GM21619 (cell line): ENCODE measurements around the gene GTF2IRD1.
"Not testable (repeated sequence)": the region's sequence is repeated elsewhere in the genome, so short reads cannot be mapped to it uniquely, and the experiment has no call there.

Experiments
- ATAC-seq: cut with Tn5 transposase; IDR thresholded peaks from one replicate; pipeline ENCODE4 v1.9.1; 2021; ENCODE audit not compliant: unreplicated experiment

GTF2IRD1 gene

DNA sequence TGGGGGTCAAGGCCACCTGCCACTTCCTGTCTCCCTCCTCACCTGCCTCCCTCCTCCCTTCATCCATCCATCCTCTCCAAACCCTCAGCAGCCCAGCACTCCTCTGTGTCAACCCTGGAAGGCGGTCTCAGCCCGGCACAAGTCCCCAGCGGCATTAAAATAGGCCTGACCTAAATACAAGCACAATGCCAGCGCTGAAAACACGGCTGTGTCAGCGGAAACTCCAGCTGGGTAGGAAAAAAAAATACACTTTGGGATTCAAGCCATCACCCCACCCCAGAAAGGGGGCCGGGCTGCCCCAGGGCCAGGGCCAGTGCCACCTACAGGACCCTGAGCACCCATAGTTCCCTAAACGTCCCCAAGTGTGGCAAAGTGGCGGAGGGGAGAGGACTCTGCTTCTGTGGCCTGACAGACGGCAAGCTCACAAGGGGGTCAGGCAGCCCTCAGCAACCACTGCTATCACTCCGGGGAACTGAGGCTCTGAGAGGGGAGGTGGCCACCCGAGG lies 22.7 kb upstream of the GTF2IRD1 start:
- ATAC-seq: no peak

DNA sequence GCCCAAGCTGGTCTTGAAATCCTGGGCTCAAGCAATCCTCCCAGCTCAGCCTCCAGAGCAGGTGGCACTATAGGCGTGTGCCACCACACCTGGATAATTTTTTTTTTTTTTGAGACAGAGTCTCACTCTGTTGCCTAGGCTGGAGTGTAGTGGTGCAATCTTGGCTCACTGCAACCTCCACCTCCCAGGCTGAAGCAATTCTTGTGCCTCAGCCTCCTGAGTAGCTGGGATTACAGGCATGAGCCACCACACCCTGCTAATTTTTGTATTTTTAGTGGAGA lies 16.5 kb upstream of the GTF2IRD1 start:
- ATAC-seq: not testable (repeated sequence)

DNA sequence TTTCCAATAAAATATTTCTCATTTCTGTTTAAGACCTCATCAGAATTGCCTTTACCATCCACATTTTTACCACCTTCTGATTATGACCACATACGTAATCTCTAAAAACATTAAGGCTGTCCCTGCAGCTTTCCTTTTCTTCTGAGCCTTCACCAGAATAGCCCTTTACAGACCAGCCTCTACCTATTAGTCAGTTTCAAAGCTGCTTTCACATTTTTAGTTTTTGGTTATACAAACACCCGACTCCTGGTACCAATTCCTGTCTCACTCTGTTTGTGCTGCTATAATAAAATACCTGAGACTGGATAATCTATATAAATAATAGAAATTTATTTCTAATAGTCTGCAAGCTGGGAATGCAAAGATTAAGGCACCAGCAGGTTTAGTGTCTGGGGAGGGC lies 15.4 kb upstream of the GTF2IRD1 start:
- no peak for ATAC-seq

DNA sequence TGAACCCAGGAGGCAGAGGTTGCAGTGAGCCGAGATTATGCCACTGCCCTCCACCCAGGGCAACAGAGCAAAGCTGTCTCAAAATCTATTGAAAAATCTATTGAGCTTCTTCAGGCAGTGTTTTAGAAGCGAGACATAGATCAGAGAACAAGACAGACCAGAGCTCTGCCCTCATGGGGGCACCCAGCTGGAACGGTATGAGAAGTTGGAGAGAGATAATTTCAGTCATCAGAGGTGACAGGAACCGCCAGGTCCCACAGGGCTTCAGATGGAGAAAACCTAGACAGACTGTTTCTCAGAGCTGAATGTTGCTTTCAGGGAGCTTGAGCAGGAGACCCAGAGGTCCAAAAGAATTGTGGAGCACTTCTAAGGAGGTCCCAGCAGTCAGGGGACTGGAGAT lies 14.2 kb upstream of the GTF2IRD1 start:
- ATAC-seq: no peak

DNA sequence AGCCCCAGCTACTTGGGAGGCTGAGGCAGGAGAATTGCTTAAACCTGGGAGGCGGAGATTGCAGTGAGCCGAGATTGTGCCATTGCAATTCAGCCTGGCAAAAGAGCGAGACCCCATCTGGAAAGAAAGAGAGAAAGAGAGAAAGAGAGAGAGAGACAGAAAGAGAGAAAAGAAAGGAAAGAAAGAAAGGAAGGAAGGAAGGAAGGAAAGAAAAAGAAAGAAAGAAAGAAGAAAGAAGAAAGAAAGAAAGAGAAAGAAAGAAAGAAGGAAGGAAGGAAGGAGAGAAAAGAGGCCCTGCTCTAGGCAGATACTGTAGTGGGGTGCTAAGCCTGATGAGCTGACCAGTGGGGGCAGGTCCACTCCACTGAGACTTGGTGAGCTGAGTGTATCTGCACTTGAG lies 13.6 kb upstream of the GTF2IRD1 start:
- ATAC-seq: not testable (repeated sequence)

DNA sequence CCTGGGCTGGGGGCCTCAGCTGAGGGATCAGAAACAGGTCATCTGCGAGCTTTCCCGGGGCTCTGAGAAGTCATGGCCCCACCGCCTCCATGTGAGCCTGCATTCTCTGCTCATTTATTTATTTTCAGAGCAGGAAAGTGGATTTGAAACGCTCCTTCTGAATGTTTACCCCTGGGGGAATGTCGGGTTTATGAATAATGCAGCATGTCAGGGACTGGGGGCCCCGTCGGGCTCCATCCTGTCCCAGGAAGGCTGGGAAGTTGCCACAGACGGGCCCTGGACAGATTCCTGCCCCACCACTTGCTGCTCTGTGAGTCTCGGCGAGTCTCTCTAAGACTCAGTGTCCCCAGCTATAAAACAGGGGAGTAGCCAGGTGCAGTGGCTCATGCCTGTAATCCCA lies 11.9 kb upstream of the GTF2IRD1 start:
- ATAC-seq: no peak

DNA sequence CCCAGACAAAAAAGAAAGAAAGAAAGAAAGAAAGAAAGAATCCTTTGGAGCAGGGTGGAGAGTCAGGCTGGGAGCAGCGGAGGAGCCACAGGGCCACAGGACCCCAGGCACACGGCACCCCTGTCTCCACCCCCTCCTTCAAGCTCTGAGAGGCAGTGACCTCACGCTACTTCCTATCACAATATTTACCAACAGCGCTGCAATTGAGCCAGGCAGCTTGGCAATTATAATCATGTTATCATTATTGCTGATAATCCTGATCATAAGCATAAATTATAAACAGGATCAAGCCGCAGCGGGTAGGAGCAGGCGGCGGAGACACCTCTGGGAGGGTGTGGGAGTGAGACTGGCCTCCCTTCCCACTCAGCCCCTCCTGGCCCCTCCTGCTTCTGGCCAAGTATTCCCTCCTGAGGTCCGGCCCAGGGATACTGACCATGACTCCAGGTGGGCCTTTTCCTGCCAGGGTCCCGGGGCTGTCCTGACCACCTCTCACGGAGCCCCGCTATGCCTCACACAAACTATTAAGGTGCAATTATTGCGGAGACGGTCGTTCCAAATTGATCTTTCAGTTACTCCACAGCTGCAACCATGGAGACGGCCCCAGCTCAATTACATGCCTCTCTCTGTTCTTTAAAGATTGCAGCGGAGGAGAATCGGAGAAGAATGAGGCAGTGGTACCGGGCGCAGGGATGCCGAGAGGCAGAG lies 10.0 kb upstream of the GTF2IRD1 start:
- ATAC-seq: no peak

DNA sequence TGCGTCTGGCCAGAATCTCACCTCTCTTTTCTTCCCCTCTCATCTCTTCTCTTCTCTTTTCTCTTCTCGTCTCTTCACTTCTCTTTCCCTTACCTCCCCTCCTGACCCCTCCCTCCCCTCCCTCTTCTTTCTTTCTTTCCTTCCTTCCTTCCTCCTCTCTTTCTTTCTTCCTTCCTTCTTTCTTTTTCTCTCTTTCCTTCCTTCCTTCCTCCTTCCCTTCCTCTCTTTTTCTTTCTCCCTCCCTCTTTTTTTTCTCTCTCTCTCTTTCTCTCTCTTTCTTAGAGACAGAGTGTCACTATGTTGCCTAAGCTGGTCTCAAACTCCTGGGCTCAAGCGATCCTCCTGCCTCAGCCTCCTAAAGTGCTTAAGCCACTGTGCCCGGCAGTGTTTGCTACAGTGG lies 4.6 kb upstream of the GTF2IRD1 start:
- no peak for ATAC-seq

DNA sequence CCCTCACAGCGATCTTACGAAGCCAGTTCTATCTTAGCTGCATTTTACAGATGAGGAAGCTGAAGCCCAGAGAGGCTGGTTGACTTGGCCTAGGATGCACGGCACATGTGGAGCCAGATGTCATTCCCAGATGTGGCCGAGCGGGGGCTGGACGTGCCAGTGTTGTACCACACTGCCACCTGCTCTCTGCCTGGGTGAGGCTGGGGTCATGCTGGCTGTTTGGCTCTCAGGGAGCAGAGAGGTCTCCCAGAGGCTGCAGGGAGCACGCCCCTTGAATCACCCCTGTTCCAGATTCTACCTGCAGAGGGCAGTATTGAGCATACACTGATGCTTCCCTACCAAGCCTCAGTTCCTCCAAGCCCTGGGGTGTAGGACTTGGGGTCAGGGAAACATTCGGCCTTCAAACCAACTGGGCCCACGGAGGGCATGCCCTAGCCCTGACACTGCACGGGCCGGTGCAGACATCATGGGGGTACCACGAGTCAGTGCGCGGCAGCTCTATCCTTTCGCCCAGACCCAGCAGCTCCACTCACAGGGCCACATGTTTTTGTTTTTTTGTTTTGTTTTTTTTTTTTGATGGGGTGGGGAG lies 3.8 kb upstream of the GTF2IRD1 start:
- no peak for ATAC-seq

DNA sequence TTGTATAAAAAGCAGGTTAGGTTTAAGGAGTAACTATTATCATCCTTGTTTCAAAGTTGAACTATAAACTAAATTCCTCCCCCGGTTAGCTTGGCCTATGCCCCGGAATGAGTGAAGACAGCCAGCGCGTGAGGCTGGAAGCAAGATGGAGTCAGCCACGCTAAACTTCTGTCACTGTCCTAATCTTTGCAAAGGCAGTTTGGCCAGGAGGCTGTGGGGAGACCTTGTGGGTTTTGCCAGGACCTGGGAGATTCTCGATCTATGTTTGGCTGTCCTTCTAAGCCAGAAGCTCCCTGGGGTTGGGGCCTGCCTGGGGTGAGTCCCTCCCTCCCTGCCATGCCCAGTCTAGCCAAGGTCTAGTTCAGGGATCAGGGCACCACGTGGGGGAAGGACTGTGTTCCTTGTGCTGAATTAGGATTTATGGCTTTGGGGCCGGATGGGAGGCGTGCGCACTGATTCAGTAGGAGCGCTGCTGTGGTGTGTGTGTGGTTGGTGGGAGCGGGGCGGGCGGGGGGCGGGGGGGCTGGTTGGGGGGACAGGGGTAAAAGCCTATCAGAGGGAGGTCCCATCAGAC lies 871 bp upstream of the GTF2IRD1 start:
- no peak for ATAC-seq

DNA sequence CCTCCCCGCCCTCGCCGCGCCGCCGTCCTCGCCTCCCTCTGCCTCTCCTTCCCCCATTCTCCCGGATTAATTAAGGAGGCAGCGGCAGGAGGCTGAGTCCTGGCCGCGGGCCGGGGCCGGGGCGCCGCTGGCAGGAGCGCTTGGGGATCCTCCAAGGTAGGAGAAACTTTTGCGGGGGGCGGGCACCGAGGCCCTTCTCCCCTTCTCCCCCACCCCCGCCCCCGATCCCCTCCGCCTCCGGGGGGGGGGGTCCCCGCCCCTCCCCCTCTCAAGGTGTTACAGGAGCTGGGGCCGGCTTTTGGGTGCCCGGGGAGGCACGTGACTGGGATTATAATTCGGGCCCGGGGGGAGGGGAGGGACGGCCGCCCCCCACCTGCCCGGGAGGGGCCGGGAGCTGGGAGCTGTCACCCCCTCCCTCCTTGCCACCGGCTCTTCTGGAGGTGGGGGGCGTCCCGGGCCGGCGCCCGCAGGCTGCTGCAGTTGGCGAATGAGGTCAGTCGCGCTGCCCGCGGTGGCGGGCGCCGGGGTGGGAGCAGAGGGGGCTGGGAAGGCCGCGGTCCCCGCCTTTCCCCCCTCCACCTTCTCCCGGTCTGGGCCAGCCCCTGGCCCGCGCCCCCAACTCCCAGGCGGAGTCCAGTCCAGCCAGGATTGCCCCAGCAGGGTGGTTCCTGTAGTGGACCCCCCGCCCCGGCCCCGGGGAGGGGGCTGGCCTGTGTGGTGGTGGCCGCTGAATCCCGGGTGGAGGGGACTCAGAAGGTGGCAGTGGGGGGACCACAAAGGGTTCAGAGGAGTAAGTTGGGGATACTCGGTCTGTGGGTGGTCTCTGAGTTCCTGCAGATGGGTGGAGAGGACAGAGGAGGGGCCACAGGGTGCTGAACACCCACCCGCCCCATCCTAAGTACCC lies 567 bp downstream of the GTF2IRD1 start:
- no peak for ATAC-seq

DNA sequence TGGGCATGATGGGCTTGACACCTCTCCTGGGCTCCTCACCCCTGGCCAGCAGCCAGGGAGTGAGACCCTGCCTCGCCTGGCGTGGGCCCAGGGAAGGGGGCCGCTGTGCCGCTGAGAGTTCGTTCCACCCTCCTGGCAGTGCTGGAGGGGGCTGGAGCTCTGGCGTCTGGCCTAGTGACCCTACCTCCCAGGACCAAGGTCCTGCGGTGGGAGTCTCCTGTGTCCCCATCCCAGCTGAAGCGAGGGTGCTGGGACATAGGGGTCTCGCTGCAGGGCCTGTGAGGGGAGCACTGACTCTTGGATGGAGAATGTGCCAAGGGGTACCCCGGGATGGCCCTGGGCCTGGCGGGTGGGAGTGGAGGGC lies 1.2 kb downstream of the GTF2IRD1 start:
- no peak for ATAC-seq

DNA sequence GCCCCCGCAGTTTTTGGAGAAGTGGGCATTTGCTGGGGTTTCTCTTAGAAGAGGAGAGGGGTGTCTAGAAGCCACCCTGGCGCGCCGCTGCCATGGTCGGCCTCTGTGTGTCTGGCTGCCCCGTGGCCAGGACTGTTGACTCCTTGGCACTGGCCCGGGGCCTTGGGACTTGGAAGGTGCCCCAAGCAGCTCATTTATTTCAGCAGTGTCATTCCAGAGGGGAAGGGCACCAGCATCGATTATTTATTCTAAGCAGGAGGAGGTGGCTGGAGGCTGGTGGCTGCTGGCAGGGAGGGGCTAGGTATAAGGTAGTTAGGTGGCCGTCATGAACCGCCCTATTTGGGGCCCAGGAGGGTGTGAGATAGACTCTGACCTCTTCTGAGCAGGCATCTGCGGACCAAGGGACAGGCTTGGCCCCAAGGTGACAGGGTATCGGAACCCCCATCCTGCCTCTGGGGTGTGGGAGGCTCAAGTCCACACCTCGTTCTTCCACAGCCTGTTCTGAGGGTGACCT lies 1.6 kb downstream of the GTF2IRD1 start:
- no peak for ATAC-seq

DNA sequence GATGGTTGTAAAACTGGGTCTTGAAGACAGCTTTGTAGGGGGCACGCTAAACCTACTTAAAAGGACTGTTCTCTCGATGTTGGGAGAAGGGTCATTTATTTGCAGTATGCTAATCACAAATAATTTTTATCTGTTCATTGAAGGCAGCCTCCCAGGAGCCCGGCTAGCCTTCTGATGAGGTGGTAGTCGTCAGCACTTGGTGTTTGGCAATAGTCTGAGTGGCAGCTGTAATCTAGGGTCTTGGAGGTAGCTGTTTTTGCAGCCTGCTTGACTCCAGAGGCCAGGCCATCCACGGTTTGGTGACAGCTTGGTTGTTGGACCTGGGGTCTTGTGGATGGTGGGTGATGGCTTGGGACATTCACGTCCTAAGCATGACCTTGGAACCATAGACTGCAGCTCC lies 2.2 kb downstream of the GTF2IRD1 start:
- ATAC-seq: no peak

DNA sequence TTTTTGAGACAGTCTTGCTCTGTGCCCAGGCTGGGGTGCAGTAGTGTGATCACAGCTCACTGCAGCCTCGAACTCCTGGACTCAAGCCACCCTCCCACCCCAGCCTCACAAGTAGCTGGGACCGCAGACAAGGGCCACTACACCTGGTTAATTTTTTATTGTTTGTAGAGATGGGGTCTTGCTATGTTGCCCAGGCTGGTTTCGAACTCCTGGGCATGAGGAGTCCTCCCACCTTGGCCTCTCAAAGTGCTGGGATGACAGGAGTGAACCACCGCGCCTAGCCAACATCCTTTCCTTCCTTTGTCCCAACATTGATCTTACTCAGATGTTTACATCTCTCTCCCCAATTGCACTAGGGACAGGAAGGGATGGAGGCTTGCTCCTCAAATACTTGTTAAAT lies 3.3 kb downstream of the GTF2IRD1 start:
- no peak for ATAC-seq

DNA sequence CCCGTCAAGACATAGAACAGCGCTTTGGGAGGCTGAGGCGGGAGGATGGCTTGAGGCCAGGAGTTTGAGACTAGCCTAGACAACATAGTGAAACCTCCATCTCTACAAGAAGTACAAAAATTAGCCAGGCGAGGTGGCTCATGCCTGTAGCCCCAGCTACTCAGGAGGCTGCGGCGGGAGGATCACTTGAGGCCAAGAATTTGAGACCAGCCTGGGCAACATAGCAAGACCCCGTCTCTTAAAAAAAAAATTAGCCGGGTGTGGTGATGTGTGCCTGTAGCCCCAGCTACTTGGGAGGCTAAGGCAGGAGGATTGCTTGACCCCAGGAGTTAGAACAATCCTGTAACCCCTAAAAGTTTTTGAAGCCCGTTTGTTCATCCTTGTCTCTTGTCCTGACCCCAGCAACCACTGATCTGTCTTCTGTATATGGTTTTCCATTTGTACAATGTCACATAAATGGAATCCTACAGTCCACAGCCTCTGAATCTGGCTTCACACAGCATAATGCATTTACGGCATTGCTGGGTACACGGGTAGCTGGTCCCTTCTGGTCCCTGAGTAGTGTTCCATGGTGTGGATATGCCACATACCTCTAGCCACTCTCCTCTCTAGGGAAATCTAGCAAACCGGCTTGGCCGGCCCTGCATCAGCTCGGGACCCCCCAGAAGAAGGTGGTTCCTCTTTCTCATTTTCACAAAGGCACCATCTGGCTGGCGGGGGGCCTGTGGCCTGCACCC lies 8.4 kb downstream of the GTF2IRD1 start:
- ATAC-seq: no peak

DNA sequence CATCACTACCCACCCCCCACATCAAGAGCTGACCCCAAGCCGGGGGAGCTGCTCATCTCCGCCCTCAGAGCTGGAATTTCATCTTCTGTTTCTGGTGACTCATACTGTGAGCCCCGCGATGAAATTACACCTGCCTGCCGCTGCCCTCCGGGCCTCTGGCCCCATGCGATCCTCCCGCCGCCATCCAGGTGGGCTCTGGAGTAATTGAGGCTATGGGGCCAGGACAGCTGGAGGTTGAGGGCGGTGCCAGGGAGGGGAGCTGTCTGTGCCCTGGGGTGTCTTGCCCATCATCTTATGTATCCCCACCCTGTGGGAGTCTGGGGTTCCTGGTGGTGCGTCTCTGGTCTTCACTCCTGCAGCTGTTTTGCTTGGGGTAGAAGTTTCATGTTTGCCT lies 9.0 kb downstream of the GTF2IRD1 start:
- no peak for ATAC-seq

DNA sequence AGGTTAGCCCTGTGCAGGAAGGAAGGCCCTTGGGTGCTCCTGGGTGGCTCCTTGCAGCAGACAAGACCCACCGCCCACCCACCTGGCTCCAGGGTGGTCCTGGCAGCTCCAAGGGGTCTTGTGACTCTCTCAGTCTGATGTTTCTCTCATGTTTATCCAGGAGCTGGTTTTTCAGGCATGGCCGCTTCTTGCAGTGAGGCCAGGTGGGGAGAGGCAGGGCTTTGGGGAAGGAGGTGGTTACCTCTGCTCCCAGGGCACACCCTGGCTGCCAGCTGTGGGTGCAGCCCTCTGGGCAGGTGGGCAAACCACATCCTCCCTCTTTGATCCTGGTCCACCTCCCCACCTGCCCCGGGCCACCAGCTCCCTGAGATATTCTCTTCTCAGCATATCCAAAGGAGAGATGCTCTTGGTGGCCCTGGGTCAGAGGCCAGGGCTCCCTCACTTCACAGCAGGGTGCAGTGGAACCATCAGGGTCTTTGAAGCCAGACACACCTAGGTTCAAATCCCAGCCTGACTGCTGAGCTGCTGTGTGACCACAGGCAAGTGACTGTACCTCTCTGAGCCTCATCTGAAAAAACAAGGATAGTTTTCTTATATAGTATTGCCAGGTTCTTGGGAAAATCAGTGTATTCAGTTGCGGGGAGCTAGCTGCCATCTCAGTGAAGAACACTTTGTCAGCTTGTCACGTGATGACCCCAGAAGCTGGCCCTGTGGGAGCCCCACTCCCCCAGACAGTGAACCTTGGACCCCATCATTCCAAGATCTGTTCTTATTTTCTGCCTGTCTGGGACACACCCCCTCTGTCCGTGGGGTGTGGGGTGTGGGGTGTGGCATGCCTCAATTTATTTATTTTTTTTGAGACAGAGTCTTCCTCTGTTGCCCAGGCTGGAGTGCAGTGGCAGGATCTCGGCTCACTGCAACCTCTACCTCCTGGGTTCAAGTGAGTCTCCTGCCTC lies 11.5 kb downstream of the GTF2IRD1 start:
- no peak for ATAC-seq

DNA sequence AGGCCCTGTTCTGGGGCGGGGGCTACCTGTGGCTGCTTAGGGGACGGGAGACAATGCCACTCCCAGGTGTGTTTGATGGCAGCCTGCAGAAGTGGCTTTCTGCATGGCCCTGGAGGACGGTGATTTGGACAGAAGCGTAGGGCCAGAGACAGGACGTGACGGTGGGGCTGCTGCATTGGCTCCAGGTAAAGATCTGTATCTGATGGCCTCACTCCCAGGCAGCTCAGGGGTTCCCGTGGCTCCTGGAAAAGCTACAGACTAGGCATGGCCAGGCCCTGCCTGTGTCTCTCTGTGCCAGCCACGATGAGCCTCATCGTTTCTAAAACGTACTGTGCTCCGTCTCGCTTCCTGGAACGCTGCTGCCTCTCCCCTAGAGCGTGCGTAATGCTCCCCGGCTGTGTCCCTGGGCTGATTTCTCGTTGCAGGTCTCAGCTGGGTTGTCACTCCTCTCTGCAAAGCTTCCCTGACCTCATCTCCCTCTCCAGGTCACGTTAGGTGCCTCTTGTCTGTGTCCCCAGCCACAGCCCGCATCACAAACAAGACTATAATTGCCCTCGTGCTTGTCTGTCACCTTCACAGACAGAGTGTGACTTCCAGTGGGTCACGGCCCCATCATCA lies 12.6 kb downstream of the GTF2IRD1 start:
- ATAC-seq: no peak
